Testis (tissue), 2 donors: ENCODE results near the gene XYLT1.

ENCODE experiments used
- POLR2A ChIP-seq: fragments of 450-650 bp; IDR thresholded peaks from one replicate; pipeline ENCODE4 v1.6.1; 2017; ENCODE audit warnings: antibody characterized with exemption, mild to moderate bottlenecking, moderate library complexity
- TF ChIP-seq, protein P1 (sequence below), 3 experiments: fragments of 450-650 bp in 2 of 3; fragments of 200-600 bp in 1 of 3; sonication (generic) in 1 of 3; IDR thresholded peaks; one replicate each; pipeline ENCODE4 v1.5.1; 2016 to 2019; ENCODE audit warnings: antibody characterized with exemption in 3 of 3, mild to moderate bottlenecking in 2 of 3, moderate library complexity in 1 of 3

DNA sequence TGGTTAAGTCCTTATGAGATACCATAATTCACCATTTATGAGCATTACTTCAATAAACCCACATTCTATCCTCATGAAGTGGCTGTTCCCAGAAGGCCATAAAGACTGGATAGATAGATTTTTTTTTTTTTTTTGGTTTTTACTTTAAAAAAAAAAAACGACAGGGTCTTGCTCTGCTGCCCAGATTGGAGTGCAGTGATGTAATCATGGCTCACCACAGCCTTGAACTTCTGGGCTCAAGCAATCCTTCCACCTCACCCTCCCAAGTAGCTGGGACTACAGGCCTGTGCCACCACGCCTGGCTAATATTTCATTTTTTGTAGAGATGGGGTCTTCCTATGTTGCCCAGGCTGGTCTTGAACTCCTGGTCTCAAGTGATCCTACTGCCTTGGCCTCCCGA lies 102.3 kb downstream of the XYLT1 start:
- TF ChIP-seq, protein P1, sequence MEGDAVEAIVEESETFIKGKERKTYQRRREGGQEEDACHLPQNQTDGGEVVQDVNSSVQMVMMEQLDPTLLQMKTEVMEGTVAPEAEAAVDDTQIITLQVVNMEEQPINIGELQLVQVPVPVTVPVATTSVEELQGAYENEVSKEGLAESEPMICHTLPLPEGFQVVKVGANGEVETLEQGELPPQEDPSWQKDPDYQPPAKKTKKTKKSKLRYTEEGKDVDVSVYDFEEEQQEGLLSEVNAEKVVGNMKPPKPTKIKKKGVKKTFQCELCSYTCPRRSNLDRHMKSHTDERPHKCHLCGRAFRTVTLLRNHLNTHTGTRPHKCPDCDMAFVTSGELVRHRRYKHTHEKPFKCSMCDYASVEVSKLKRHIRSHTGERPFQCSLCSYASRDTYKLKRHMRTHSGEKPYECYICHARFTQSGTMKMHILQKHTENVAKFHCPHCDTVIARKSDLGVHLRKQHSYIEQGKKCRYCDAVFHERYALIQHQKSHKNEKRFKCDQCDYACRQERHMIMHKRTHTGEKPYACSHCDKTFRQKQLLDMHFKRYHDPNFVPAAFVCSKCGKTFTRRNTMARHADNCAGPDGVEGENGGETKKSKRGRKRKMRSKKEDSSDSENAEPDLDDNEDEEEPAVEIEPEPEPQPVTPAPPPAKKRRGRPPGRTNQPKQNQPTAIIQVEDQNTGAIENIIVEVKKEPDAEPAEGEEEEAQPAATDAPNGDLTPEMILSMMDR (IDR thresholded peaks at IDR 0.05): no peak
- TF ChIP-seq POLR2A: no peak
